Spinal cord (tissue), 10 donors: ENCODE measurements around the gene NUMA1. TPM values are rescaled to one million over a fixed set of nuclear protein-coding genes. Genes with fewer than 3 reads are reported as not detected.

Experiments
- DNase-seq, 6 donors: peaks; one replicate each; pipeline versions ENCODE4 v3.0.0 to v3.0.0-alpha.2; 2013 to 2015; ENCODE audit warnings: low spot score in 6 of 6, low read depth in 4 of 6
- H3K27ac ChIP-seq: one replicate; pipeline ENCODE4 v1.5.1; 2013; ENCODE audit warnings: low read depth, low read length, control low read depth
- H3K27me3 ChIP-seq: one replicate; pipeline ENCODE4 v1.6.1; 2013; ENCODE audit warnings: low read length; ENCODE audit not compliant: control insufficient read depth, insufficient read depth
- H3K36me3 ChIP-seq: one replicate; pipeline ENCODE4 v1.6.1; 2013; ENCODE audit warnings: low read length; ENCODE audit not compliant: control insufficient read depth, insufficient read depth
- H3K4me1 ChIP-seq: one replicate; pipeline ENCODE4 v1.6.1; 2013; ENCODE audit warnings: low read length; ENCODE audit not compliant: control insufficient read depth, insufficient read depth
- H3K4me3 ChIP-seq: one replicate; pipeline ENCODE4 v1.5.1; 2013; ENCODE audit warnings: low read depth, low read length, control low read depth
- H3K9me3 ChIP-seq: one replicate; pipeline ENCODE4 v1.6.1; 2013; ENCODE audit warnings: low read length; ENCODE audit not compliant: control insufficient read depth, insufficient read depth
- WGBS: methylation state at CpG from one replicate; pipeline ENCODE4 v1.1.5; 2013; ENCODE audit warnings: missing lambda C conversion rate; ENCODE audit not compliant: insufficient coverage; 5-methylcytosine and 5-hydroxymethylcytosine counted together
- polyA plus RNA-seq, 2 donors: library from polyadenylated mRNA; unstranded; fragments of 120-200 nt; gene quantifications; one replicate each; pipeline ENCODE4 v1.2.1, GENCODE V29; 2013; ENCODE audit not compliant: insufficient read length in 2 of 2
- total RNA-seq, 2 donors: library from RNA; depleted of rRNA in 1 of 2; stranded (reverse); fragments of 120-200 nt in 1 of 2; fragments of >200 nt in 1 of 2; gene quantifications; one replicate each; pipeline versions ENCODE4 v1.2.3 to v1.2.4, GENCODE V29; 2013 to 2014
- donor health status: healthy.

The NUMA1 gene
- total and polyA plus RNA-seq, 4 donors: 104 to 187 (median 165) TPM

- H3K9me3 ChIP-seq: no peaks in the 10 kb centered on the region
- H3K4me3 ChIP-seq: no peak overlapping the region
- peaks cover 97% of the 10 kb centered on the region for H3K36me3 ChIP-seq
- DNase-seq: no peak
- H3K27me3 ChIP-seq: no peaks in the 10 kb centered on the region
- WGBS: 82% methylated on average over 5 of the region's 8 CpGs
- H3K4me1 ChIP-seq: peaks cover 22% of the 10 kb centered on the region
- H3K27ac ChIP-seq: no peak overlapping the region
Measured at GRCh38 chr11:72006309-72007088, 73.8 kb downstream of the NUMA1 start.

DNA sequence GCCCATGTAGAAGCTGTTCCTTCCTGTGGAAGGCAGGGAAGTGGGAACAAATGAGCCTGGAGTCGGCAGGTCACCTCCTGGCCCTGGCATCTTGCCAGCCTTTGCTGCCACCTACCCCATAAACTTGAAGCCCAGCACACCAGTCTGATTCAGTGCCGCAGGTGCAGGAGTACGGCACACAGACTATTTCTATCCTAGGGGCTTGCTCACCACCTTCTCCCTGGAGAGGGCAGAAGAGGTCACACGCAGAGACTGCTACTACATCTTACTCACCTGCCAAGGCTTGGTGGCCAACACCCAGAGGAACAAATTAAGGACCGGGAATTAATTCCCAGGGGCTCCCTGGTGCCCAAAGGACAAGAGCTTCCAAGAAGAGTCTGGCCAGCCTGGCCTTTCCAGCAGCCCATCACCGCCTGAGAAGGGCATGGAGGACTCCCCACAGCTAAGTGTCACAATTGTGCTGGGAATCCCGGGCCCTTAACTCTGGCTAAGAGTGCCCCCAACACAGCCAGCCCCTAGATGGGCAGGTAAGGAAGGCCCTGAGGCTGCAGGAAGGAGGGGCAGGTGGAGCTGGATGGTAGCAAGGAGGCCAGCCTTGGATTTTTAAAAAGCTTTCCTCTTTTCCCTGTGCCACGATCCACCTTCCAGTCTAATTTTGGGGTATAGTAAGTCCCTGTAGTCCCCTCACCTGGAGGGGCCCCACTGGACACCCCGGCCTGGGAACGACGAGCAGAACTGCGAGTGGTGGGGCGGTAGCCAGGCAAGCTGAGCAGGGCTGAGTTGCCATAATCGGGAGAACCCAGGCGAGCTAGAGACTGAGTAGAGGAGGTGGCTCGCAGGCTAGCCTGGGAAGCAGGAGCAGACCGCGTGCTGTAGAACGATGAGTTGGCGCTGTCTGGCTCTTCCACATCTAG lies 74.7 kb downstream of the NUMA1 start:
- Histone ChIP-seq H3K36me3 (peaks cover 97% of the 10 kb centered on the region), H3K9me3 (no peaks in the 10 kb centered on the region), H3K27ac (no peak overlapping the region), H3K27me3 (no peaks in the 10 kb centered on the region), H3K4me1 (peaks cover 22% of the 10 kb centered on the region), H3K4me3 (no peak overlapping the region)
- 86% methylated on average over 19 of the region's 20 CpGs for WGBS
- DNase-seq: peak in 1 of 6 donors; percentile 26

DNA sequence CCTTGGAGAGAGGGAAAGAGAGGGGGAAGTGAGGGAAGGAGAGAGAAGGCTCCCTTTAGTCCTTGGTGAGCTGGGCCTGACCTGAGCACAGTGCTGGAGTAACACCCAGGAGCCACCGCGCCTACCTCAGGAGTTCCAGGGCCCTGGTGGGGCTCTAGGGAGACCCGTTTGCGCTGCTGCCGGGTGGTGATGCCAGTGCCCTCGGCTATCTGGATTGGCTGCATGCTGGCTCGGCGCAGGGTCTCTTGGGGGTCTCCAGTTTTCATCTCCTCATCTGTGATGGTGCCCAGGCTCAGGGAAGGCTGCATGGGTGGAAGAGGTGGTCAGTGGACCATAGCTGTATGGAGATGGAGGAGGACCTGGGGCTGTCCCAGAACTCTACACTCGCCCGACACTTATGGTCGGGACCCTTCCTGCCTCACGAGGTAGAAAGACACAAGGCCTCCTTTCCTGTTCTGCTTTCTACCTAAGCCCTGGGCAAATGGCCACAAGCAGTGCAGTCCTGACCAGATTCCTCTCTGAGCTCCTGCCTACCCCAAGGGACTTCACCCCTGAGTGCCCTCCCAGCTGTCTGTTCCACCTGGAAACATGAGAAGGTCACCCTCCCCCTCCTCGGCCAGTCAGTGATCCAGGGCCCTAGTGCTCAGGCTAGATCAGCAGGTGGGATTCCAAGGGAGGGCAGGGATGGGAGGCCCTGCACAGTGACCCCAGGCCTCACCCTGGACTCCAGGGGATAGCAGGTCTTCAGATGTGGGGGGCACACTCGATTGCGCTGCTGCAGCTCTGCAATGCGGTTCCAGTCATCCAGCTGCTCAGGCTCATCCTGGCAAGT lies 75.6 kb downstream of the NUMA1 start:
- H3K4me1 ChIP-seq: peaks cover 21% of the 10 kb centered on the region

GRCh38 chr11:72003776-72004171 lies 76.6 kb downstream of the NUMA1 start:
- no peaks in the 10 kb centered on the region for H3K27me3 ChIP-seq
- H3K27ac ChIP-seq: no peak overlapping the region
- no peak overlapping the region for H3K4me3 ChIP-seq
- peaks cover 93% of the 10 kb centered on the region for H3K36me3 ChIP-seq
- DNase-seq: no peak
- 96% methylated on average over 6 of the region's 20 CpGs for WGBS
- no peaks in the 10 kb centered on the region for H3K9me3 ChIP-seq
- H3K4me1 ChIP-seq: peaks cover 21% of the 10 kb centered on the region

More for the DNA sequence above, 75.6 kb downstream of the NUMA1 start:
- no peaks in the 10 kb centered on the region for H3K27me3 ChIP-seq
- H3K27ac ChIP-seq: no peak overlapping the region
- peaks cover 98% of the 10 kb centered on the region for H3K36me3 ChIP-seq
- H3K9me3 ChIP-seq: no peaks in the 10 kb centered on the region
- WGBS: 94% methylated on average over 15 of the region's 16 CpGs
- DNase-seq: no peak
- no peak overlapping the region for H3K4me3 ChIP-seq

DNA sequence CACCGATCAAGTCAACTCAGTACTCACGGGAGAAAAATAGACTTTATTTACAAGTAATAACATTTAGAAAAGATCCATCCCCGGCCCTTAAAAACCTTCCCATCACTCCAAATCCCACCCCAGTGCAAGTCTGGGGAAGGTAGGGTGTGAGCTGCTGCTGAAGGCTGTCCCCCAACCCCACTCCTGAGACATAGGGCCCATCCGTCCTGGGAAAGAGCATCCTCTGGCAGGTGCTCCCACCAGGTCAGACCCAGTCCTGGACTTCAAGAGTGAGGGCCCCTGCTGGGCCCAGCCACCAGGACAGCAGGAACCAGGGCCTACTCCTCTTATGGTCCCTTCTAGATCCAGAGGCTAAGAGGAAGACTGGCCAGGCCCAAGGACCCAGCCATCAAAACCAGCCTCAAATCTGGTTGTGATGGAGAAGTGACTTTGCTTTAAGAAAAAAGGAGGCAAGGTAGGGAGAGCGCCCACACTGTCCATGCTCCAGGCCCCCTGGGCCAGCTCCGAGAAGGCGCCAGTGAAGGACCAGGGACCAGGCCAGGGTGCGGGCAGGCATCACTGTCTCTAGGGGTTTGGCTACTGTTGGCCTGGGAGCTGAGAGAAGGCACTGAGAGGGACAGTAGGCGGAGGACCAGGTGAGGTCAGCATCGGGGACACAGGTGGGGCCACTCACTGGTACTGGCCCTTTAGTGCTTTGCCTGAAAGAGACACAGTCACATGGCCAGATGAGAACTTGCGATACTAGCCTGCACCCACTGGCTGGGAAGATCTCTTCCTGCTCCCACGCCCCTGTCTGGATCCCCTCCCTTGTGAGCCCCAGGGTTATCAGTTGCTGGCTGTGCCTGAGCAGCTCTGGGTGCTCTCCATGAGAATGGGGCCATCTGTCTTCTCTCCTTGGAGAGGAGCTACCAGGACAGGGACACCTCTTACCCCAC lies 77.2 kb downstream of the NUMA1 start:
- Histone ChIP-seq H3K27me3 (no peaks in the 10 kb centered on the region), H3K4me3 (no peak overlapping the region), H3K4me1 (peaks cover 21% of the 10 kb centered on the region), H3K27ac (no peak overlapping the region), H3K36me3 (peaks cover 91% of the 10 kb centered on the region), H3K9me3 (no peaks in the 10 kb centered on the region)
- no peak for DNase-seq
- 97% methylated on average over 8 of the region's 12 CpGs for WGBS

GRCh38 chr11:72001834-72002591 lies 78.3 kb downstream of the NUMA1 start:
- Histone ChIP-seq H3K36me3 (peaks cover 89% of the 10 kb centered on the region), H3K4me1 (peaks cover 21% of the 10 kb centered on the region), H3K27ac (no peak overlapping the region), H3K9me3 (no peaks in the 10 kb centered on the region), H3K4me3 (no peak overlapping the region), H3K27me3 (no peaks in the 10 kb centered on the region)
- WGBS: 60% methylated on average over 7 of the region's 10 CpGs
- DNase-seq: peak in 2 of 6 donors; percentile 47 to 83

DNA sequence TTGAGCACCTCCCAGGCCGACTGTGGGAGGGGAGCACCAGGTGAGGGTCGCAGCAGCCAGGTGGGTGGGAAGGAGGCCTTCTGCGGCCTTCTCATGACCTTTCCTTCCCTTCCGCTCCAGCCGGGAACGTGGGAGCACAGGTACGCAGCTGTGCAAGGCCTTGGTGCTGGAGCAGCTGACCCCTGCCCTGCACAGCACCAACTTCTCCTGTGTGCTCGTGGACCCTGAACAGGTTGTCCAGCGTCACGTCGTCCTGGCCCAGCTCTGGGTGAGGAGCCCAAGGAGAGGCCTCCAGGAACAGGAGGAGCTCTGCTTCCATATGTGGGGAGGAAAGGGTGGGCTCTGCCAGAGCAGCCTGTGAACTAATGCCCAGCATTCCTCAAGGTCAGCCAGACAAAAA lies 79.1 kb downstream of the NUMA1 start:
- Histone ChIP-seq H3K36me3 (peaks cover 89% of the 10 kb centered on the region), H3K4me1 (peaks cover 21% of the 10 kb centered on the region), H3K27ac (no peak overlapping the region), H3K27me3 (no peaks in the 10 kb centered on the region), H3K9me3 (no peaks in the 10 kb centered on the region), H3K4me3 (no peak overlapping the region)
- 85% methylated on average over 8 of the region's 11 CpGs for WGBS
- DNase-seq: no peak

DNA sequence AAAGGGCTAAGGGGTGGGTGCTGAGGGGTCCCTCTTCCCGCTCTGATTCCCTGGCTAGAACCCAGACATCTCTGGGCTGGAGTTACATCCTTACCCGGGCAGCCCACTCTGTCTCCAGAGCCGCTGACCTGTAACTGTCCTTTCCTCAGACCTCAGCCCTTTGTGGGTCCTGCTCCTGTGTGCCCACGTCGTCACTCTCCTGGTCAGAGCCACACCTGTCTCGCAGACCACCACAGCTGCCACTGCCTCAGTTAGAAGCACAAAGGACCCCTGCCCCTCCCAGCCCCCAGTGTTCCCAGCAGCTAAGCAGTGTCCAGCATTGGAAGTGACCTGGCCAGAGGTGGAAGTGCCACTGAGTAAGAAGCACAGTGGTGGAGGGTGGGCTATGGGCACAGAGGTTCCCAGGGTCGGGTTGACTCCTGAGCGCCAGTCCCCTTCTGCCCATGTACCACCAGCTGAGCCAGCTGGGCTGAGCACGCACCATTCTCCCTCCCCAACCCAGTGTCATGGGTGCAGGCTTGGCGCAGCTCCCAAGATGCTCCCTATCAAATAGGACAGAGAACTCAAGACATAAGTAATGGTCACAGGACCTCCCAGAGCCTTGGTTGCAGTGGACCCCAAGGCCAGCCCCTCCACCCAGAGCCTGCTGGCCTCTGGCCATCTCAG lies 80.0 kb downstream of the NUMA1 start:
- no peaks in the 10 kb centered on the region for H3K9me3 ChIP-seq
- no peaks in the 10 kb centered on the region for H3K27me3 ChIP-seq
- no peak for DNase-seq
- WGBS: 91% methylated on average over 9 of the region's 10 CpGs
- no peak overlapping the region for H3K27ac ChIP-seq
- H3K4me1 ChIP-seq: peaks cover 21% of the 10 kb centered on the region
- no peak overlapping the region for H3K4me3 ChIP-seq
- H3K36me3 ChIP-seq: peaks cover 86% of the 10 kb centered on the region
